Stimulated activated CD8-positive, alpha-beta memory T cell treated with anti-CD3 and anti-CD28 coated beads, Interleukin-4, amount 100 ng/mL, for 48 hours (primary cell): ENCODE measurements around the gene LRFN4.

Experiments
- DNase-seq: peaks from one replicate; pipeline ENCODE4 v3.0.0-alpha.2; 2020

The LRFN4 gene

DNA sequence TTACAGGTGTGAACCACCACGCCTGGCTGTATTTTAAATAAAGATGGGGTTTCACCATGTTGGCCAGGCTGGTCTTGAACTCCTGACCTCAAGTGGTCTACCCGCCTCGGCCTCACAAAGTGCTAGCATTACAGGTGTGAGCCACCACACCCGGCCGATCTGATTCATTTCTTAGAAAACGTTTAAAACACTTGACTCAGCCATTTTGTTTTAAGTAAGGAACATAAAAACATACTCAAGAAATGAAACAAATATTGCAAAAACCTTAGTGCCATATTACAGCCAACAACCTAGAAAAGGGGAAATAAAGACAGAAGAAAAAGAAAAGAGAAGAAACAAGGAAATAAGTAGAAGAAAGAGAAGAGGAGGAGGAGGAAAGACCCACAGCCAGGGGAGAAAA is 17.4 kb downstream of the LRFN4 start:
- no peak for DNase-seq

- no peak for DNase-seq
Measured at GRCh38 chr11:66875378-66875777, 18.5 kb downstream of the LRFN4 start.

GRCh38 chr11:66877588-66878385 is 20.9 kb downstream of the LRFN4 start:
- DNase-seq: no peak

- no peak for DNase-seq
Measured at GRCh38 chr11:66878474-66878873, 21.6 kb downstream of the LRFN4 start.

DNA sequence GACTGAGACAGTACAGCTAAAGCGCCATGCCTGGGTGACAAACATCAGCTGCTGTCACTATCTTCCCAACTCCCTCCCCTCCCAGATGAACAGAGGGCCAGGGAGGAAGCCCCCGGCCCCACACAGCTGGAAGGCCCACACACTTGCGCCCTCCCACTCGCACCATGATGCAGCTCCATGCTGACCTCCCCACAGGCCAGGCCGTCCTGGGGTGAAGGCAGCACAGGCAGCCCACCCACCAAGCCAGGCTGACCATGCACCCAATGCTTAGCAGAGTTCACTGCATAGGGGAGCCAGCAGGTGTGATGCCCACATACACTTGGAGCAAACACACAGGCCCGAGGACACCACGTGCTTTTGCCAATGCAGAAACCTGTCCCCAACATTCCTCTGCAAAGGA is 22.1 kb downstream of the LRFN4 start:
- no peak for DNase-seq

- no peak for DNase-seq
Measured at GRCh38 chr11:66879583-66879982, 22.7 kb downstream of the LRFN4 start.

- DNase-seq: no peak
Measured at GRCh38 chr11:66879999-66880398, 23.1 kb downstream of the LRFN4 start.

GRCh38 chr11:66880496-66881450 is 23.9 kb downstream of the LRFN4 start:
- DNase-seq: no peak

- DNase-seq: no peak
Measured at GRCh38 chr11:66881451-66881835, 24.6 kb downstream of the LRFN4 start.

DNA sequence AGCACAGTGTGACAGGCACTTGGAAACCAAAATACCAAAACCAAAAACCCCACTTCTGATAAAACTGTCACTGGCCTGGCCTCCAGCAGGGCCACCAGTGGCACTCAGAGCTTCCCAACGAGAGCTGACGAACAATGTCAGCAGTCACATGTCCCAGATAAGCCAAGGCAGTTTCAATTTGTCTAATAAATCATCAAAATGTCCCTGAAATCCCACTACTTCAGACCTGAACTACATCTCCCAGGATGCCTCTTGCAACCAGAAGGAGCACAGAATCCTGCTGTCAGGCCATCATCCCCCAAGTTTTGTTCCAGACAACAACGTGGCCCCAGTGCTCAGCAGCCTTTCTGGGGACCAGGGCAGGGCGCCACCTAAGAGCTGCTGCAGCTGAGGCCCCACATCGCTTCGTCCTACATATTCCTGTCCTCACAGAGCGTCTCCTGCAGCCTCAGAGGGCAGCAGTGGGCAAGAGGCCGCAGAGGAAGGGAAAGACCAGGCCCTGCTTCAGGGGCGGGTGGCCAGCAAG is 25.1 kb downstream of the LRFN4 start:
- no peak for DNase-seq

GRCh38 chr11:66882561-66883015 is 25.7 kb downstream of the LRFN4 start:
- no peak for DNase-seq

DNA sequence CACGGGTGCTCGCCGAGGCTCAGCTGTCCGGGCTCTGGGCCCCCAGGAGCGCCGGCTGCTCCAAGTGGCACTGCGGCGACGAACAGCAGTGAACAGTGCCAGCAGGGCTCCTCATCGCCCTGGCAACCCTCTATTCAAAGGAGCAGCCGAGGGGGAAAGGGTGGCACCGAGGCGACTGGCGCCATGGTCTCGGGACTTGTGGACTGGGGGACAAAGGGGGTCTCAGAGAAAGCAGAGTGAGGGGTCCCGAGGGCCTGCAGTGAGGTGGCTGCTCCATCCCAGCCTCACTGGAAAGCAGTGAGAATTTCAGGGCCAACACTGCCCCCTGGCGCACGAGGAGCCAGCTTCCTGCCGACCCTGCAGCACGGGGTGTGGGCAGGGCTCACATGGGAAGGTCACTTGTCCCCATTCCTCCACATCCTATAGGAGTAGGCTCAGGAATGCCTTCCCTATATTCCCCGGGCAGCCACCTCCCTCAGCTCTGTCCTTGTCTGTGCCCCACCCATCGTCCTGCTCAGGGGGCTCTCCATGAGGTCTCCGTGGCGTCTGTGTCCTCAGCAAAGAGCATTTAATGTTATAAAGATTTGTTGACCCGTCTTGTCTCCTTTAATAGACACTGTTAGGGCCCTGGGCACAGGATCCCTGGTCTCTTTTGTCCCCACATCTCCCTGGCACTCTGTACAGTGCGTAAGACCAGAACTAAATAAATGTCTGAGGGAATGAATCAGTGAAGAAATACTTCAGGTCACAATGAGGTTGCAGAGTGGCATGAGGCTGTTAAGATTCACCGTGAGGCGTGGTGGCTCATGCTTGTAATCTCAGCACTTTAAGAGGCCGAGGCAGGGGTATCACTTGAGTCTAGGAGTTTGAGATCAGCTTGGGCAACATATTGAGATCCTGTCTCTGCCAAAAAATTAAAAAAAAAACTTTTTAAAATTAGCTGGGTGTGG is 26.4 kb downstream of the LRFN4 start:
- DNase-seq: peak; percentile 86

DNA sequence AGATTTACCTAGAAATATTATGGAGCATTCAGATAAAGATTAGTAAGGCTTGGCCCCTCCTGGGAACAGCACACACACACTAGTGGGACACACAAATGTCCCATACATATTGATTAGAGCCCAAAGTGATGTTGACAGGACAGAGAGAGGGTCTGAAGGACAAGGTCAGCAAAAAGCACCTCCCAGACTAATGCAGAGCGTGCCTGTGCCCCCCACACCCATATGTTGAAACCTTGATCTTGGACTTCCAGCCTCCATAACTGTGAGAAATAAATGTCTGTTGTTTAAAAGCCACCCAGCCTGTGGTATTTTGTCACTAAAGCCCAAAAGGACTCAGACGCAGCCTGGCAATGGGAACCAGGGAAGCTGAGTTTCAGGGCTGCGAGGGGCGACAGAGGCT is 27.6 kb downstream of the LRFN4 start:
- no peak for DNase-seq

- DNase-seq: no peak
Measured at GRCh38 chr11:66885469-66885868, 28.6 kb downstream of the LRFN4 start.

- no peak for DNase-seq
Measured at GRCh38 chr11:66885950-66886440, 29.1 kb downstream of the LRFN4 start.

DNA sequence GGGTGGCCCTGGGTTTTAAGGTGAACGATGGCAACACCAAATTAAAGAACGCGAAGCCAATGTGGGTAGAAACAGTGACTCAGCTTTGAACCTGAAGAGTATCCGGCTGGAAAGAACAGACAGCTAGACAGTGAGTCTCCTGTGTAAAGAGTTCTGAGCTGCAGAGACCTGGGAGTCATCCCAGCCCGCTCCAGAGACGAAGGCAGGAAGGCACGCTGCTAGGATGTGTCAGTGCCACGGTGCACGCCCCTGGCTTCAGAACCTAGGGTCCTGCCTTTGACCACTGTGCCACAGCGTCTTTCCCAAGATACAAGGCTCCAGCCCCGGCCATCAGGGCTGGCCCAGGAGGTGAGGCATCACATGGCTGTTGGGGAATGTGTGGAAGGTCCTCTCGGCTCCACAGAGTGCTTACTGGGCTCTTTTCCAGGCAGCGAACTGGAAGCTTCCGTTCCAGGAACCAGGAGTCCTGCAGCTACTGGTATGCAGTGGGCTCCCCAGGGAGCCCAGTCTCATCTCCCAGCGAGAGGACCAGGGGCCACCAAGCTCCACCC is 29.9 kb downstream of the LRFN4 start:
- no peak for DNase-seq

DNA sequence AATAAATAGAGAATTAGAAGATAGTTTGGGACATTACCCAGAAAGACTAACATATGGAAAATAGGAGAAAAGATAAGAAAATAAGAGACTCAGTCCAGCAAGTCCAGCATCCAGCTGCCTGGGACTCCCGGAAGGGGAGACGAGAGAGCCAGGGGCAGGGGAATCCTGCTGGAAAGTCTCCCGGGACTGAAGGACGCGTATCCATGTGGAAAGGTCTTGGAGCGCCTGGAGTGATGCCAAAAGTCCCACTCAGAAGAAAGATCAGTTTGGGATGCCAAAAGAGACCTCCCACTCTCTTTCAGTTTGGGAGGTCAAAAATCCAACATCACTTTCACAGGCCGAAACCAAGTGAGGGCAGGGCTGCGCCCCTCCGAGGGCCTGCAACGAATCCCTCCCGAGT is 30.7 kb downstream of the LRFN4 start:
- no peak for DNase-seq

GRCh38 chr11:66888282-66888681 is 31.4 kb downstream of the LRFN4 start:
- DNase-seq: no peak

GRCh38 chr11:66889960-66890359 is 33.1 kb downstream of the LRFN4 start:
- no peak for DNase-seq

- peak; percentile 79 for DNase-seq
Measured at GRCh38 chr11:66891851-66892660, 35.2 kb downstream of the LRFN4 start.

DNA sequence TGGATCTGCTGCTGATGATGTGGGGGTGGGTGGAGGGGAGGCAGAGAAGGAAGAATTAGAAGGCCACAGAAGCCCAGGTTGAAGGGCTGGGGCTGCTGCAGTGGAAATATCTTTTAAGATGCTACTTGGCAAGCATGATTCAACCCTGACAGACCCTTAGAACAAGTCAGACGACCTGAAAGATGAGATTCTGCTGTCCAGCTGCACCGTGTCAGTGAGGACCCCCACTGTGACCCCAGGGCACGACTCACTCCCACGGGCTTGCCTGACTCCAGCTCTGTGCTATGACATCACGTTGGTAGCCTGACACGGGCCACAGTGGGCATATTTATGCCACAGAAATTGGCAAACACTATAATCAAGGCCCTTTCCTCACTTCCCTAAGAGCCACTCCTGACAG is 36.0 kb downstream of the LRFN4 start:
- DNase-seq: no peak
